Stimulated activated CD8-positive, alpha-beta memory T cell treated with anti-CD3 and anti-CD28 coated beads, Interleukin-7, amount 100 ng/mL, for 24 hours (primary cell): ENCODE measurements around the gene TMEFF2.

Experiments used
- DNase-seq: peaks from one replicate; pipeline ENCODE4 v3.0.0-alpha.2; 2020; ENCODE audit warnings: low read depth

Gene TMEFF2

GRCh38 chr2:191965733-191966132 lies 229.0 kb downstream of the TMEFF2 start:
- no peak for DNase-seq

DNA sequence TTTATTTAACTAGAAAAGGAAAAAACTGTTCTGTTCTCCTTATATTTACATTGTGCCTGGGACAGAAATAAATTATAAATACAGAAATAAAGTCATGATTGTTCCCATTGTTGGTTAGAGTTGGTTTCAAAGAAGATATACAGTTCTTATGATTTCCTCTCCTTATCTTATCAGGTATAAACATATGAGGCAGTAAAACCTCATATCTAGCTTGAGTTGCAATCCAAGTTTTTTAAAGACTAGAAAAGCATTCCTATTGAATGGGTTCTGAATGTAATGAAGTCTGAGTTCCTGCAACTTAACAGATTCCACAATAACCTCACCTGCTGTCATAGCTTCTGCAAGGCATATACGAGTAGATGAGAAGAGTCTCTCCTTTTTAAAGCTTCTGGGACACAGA lies 233.2 kb downstream of the TMEFF2 start:
- DNase-seq: no peak

- DNase-seq: no peak
Measured at GRCh38 chr2:191959209-191959608, 235.5 kb downstream of the TMEFF2 start.

DNA sequence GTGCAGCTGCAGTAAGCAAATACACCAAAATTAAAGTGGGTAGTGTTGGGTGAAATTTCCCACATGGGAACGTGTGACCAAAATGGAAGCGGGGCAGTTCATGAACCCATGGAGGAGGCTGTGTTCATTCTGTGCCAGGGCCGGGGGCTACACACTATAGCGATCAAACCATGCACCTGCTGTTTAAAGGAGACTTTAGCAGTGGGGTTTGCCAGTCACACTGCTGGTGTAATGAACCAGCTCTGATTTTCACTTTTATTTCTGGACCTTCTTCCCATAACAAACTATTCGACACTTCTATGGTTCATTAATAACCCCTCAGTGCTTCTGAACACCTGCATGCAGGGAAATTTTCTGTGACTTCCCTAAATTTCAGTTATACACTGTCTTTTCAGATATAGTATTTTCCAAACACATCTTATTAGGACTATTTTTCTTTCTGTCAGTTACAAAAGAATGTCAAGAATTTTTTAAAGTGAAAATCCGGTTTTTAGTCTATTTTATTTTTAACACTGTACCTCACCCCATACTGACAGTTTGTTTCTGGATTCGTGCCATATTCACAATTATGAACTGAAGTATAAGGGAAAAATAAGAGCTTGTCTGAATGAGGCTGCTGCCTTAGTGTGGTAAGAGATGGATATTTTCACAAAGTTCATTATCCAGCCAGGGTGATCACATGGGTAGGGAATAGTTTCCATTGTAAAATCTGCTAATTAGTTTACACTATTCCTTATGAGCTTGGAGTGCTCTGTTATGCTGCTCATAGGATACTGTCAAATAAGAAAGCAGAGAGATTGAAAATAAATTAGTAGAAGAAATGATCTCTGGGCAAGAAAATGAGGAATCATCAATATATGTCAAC lies 236.5 kb downstream of the TMEFF2 start:
- no peak for DNase-seq

DNA sequence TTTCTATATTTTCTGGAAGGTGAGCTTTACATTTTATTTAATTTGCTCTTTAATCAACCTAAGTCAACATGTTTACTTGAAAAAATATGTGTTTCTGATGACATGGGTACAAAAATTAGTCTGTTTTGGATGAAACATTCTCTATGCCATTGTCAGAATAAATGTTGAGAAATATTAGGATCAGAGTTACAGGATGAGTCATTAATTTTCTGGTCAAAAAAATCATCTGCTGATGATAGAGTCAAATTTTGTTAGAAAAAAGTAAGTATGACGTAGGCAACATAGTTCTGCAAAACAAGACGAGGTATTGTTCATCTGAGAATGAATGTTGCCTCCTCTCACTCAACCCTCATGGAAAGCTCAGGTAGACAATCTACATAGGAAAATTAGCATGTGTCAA lies 240.3 kb downstream of the TMEFF2 start:
- DNase-seq: no peak

DNA sequence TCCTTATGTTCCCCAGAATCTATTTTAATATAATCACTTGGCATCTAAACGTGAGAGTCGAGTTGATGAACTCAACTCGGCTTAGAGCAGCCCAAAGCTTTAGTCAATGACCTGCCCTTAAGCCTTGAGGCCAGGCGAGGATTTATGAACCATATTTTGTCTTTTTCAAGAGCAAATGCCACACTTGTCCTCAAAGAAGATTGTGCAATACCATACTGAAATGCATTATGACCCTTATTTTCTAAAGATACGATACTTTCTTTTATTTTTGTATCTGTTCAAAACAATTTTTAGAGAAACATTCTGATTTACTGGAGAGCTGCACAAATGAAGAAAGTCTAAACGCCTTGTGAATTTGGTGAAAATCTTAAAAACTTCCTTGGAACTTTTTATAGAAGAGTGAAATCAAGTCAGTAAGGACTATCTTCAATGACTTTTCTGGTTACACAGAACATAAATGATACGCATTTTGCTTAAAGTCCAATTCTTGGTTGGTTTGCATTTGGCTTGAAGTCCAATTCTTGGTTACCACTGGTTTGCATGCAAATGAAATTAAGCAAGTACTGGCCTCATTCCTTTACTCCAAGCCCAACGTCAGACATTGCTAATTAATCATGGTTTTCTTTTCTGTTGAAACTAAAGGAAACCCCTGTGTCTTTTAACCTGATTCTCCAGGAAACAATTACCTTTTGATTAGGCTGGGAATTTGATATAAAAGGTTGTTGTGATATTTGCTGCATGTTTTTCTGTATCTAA lies 242.0 kb downstream of the TMEFF2 start:
- DNase-seq: no peak

DNA sequence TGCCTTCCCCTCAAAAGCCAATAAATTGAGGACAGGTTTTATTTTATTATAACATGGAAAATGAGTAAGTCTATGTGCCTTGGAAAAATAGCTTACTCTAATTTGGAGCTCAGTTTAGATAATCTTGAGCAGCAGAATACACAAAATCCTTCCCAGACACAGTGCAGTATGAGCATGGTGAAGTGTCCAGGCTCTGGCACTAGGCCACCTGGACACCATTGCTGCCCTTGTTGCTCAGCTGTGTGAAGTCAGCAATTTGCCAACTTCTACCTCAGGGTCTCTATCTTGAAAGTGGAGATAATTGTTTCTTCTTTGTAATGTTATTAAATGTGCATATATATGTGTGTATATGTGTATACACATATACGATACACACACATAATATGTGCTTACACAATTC lies 242.9 kb downstream of the TMEFF2 start:
- no peak for DNase-seq

- no peak for DNase-seq
Measured at GRCh38 chr2:191951376-191951775, 243.4 kb downstream of the TMEFF2 start.

DNA sequence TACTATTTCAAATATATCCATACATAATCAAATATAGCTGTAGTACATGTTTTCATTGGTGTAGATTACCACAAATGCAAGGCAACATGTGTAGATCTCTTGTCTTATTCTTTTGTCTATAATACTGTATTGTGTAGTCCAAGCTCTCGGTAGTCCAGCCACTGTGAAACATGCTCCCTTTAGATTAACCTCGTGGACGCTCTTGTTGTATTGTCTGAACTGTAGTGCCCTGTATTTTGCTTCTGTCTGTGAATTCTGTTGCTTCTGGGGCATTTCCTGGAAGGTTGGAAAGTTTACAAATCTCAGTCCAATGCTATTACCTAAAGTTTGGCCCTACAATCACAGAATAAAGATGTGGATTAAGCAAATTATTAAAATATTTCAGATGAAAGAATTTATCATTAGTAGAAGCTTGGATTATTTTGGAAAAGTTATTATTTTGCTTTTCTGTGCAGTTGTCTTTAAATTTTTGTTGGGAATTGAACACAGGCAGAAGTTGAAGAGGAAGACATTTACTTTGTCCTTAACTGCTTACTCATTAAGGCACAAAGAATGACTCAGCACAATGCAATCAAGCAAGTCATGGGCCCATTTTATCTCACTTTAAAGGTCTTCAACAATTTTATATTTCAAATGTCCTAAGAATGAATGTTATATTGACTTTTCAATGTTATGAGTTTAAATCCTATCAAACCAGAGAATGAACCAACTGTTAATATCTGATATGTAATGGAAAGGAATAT lies 244.4 kb downstream of the TMEFF2 start:
- DNase-seq: no peak

DNA sequence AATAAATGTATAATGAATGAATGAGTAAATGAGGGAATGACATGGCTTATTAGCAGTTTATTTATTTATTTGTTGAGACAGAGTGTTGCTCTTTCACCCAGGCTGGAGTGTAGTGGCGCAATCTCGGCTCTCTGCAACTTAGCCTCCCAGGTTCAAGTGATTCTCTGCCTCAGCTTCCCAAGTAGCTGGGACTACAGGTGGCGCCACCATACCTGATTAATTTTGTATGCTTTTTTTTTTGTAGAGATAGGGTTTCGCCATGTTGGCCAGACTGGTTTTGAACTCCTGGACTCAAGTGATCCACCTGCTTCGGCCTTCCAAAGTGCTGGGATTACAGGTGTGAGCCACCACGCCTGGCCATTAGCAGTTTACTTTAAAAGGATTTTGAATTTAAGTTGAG lies 247.5 kb downstream of the TMEFF2 start:
- no peak for DNase-seq

- DNase-seq: no peak
Measured at GRCh38 chr2:191946471-191947182, 248.1 kb downstream of the TMEFF2 start.

- DNase-seq: no peak
Measured at GRCh38 chr2:191945623-191946022, 249.1 kb downstream of the TMEFF2 start.

GRCh38 chr2:191942739-191943103 lies 252.0 kb downstream of the TMEFF2 start:
- no peak for DNase-seq

DNA sequence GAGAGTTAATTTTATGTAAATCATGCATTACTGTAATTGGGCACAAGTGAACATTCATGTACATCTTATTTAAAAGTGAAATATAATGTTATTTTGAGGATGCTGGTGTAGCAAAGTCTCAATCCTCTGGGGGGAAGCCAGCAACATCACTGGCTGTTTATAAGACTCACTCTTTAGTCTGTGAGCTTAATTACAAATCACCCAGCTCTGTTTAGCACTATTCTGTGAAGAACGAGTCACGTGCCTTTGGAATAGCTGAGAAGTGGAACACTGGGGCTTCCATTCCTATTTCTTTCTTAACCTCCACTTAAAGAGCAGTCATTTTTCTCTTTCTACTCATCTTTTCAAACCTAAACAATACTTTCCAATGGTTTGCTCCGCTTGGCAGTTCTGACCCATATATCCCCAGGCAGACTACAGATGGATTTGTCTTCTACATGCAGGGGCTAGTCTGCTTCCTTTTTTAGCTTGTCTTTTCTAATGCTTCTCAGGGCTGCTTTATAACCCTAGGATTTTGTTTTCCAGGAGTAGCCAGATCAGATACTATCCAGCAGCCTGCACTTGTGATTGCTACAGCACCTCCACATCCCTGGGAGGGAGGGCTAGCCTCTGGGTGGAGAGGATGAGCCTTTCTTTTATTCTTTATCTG lies 252.5 kb downstream of the TMEFF2 start:
- no peak for DNase-seq

- DNase-seq: no peak
Measured at GRCh38 chr2:191941376-191941929, 253.3 kb downstream of the TMEFF2 start.

DNA sequence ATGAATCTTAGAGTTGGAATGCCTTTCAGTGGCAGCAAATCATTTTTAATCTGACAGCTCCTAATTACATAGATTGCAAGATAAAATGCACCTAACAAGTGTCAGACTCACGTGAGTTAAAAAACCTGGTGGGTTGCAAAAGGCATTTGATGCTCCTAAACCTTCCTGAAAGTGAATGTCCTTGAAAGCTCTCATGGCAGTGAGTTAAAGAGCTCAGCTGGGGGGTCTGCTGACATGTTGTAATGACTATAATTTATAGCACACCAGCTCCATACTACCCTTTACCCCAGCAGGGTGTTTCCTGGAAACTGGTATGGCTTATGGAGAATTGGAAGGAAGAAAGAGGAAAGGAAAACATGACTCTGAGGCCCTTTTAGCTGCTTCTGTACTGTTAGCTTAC lies 256.0 kb downstream of the TMEFF2 start:
- DNase-seq: no peak

DNA sequence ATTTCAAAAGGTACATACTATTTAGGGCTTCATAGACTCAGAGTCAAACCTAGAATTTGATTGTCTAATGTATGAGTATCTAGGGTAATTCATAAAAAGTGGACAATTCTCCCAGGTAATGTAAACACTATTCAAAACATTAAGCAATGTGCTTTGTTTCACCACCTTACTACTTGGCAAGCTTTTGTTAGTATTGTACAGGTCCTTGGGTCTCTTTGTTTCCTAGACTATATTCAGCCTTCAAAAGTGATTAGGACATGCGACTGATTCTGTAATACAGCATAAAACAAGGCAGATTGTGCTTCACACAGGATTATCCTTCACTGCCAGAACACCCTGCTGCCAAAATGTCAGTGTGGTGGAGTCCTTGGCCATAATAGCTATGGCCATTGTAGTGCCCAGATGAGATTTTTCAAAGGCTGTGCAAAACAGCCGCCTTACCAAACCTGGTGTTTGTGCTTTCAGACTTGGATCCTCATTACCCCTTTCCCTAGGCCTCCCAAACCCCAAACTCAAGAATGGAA lies 257.8 kb downstream of the TMEFF2 start:
- DNase-seq: no peak

- DNase-seq: no peak
Measured at GRCh38 chr2:191935247-191935646, 259.5 kb downstream of the TMEFF2 start.

DNA sequence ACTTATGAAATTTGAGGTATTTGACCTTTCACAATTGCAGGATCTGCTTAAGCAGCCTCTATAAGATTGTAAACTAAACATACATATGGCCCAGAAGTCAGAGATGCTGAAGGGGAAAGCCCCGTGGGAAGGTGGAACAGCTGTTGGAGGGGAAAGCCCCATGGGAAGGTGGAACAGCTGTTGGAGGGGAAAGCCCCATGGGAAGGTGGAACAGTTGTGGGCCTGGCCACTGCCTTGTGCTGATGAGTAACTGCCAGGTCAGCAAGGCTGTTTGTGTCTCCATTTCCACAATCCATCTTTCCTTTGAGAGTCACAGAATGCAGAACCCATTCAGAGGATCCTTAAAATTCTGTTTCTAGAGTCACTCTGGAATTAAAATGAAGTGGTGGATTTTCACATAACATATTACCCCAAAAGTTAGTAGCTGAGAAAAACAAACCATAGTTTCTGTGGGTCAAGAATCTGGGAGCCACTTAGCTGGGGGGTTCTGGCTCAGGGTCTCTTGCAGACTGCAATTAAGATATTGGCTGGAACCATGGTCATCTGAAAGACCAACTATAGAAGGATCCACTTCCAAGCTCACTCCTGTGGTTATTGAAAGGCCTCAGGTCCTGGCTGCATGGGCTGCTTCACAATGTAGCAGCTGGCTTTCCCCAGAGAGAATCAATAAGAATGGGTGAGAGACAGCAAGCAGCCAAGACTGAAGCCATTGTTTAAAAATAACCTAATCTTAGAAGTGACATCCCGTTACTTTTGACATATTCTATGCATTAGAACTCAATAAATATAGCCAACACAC lies 261.2 kb downstream of the TMEFF2 start:
- no peak for DNase-seq

- no peak for DNase-seq
Measured at GRCh38 chr2:191932286-191932685, 262.4 kb downstream of the TMEFF2 start.
